HG02798 (cell line): ENCODE data around the gene KRTAP10-7.
"Not testable (repeated sequence)": the region's sequence is repeated elsewhere in the genome, so short reads cannot be mapped to it uniquely, and the experiment has no call there.

Experiments
- ATAC-seq: cut with Tn5 transposase; IDR thresholded peaks from one replicate; pipeline ENCODE4 v1.9.1; 2021; ENCODE audit warnings: mild to moderate bottlenecking; ENCODE audit not compliant: unreplicated experiment, poor library complexity

The KRTAP10-7 gene, protein sequence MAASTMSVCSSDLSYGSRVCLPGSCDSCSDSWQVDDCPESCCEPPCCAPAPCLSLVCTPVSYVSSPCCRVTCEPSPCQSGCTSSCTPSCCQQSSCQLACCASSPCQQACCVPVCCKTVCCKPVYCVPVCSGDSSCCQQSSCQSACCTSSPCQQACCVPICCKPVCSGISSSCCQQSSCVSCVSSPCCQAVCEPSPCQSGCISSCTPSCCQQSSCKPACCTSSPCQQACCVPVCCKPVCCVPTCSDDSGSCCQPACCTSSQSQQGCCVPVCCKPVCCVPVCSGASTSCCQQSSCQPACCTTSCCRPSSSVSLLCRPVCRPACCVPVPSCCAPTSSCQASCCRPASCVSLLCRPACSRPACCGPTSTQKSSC

DNA sequence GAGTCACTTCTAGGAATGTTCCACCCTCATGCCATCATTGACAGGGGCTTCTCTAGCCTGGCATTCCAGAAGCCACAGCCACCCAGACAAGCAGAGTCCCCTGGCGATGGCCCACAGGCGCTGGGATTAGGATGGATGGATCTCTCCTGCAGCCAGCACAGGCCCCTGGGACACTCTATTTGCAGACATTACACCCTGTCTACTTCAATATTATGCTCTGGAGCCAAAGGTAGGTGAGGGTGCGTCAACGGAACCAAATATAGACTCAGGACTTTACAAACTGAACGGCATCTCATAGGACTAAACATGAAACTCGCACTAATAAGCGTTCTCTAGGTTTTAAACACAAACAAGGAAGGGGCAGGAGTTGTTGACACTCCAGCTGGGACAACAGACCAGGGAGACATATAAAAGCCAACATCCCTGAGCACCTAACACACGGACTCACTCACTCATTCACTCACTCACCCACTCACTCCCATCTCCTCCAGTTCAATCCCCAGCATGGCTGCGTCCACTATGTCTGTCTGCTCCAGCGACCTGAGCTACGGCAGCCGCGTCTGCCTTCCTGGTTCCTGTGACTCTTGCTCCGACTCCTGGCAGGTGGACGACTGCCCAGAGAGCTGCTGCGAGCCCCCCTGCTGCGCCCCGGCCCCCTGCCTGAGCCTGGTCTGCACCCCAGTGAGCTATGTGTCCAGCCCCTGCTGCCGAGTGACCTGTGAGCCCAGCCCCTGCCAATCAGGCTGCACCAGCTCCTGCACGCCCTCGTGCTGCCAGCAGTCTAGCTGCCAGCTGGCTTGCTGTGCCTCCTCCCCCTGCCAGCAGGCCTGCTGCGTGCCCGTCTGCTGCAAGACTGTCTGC is at the start of gene KRTAP10-7:
TSS of gene KRTAP10-7 (plus strand) at position 480 of the 861 bp plus-strand sequence. CDS start at position 505, 25 bp downstream.
- ATAC-seq, result not testable (repeated sequence)

DNA sequence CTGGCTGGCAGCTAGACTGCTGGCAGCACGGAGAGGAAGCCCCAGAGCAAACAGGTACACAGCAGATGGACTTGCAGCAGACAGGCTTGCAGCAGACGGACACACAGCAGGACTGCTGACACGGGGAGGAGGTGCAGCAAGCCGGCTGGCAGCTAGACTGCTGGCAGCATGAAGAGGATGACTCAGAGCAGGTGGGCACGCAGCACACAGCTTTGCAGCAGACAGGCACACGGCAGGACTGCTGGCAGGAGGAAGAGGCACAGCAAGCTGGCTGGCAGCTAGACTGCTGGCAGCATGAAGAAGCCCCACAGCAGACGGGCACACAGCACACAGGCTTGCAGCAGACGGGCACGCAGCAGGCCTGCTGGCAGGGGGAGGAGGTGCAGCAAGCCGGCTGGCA is 49.6 kb upstream of the KRTAP10-7 start:
- no peak for ATAC-seq

DNA sequence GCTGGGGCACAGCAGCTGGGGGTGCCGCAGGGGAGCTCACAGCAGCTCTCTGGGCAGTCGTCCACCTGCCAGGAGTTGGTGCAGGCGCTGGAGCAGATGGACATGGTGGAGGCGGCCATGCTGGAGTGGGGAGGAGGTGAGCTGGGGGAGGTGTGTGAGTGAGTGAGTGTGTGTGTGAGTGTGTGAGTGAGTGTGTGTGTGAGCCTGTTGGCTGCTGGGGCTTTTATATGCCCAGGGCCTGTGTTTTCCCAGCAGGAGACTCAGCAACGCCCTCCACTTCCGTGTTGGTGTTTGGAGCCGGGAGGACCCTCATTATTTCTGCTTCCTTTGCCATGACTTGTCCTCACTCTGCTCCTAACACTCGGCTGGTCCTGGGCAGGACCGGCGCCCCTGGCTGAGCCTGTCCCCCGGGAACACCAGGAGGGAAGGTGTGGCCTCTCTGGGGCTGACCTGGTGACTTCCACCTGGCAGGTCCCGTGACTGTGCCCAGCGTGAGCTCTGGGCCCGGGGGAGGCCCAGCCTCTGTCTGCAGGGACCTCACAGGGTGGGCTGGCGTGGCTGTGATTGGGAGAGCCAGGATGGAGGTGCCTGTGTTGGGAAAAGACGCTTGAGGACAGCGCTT is 48.9 kb upstream of the KRTAP10-7 start, which contains the start of gene KRTAP10-2:
TSS of gene KRTAP10-2 (minus strand) at position 166 of the 622 bp plus-strand sequence. CDS start at position 119, 47 bp downstream.
- ATAC-seq, result no peak

DNA sequence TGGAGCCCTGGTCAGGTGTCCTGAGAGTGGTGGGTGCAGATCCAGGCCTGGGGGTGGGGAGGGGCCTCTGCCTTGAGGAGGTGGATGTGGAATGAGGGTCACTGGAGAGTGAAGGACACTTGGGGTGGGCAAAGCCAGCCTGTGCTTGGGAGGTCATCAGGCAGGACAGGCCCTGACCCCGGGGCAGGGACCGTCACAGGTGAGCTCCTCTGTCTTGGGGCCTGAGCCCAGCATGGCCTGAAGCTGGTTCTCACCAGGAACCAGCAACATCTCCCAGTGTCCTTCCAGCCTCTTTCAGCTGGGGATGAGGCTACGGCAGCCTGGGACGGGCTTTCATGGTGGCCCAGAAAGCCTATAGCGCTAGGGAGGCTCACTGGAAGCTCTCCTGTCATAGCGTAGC is 48.3 kb upstream of the KRTAP10-7 start:
- no peak for ATAC-seq

DNA sequence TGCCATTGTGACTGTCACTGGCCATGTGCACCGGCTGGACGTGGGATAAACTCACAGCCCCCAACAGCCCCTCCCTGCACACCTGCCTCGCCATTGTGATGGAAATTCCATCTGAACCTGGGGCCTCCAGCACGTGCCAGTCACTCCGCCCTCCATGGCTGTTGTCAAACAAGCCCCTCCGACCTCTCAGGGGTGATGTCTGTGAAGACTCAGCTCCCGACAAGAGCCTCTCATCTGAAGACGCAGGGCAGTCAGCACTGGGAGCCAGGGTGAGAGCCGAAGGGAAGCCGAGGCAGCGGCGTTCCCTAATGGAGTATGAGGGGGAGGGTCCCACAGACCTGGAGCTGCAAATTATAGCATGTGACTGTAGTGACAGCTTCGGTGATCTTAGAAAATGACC is 47.7 kb upstream of the KRTAP10-7 start:
- no peak for ATAC-seq

DNA sequence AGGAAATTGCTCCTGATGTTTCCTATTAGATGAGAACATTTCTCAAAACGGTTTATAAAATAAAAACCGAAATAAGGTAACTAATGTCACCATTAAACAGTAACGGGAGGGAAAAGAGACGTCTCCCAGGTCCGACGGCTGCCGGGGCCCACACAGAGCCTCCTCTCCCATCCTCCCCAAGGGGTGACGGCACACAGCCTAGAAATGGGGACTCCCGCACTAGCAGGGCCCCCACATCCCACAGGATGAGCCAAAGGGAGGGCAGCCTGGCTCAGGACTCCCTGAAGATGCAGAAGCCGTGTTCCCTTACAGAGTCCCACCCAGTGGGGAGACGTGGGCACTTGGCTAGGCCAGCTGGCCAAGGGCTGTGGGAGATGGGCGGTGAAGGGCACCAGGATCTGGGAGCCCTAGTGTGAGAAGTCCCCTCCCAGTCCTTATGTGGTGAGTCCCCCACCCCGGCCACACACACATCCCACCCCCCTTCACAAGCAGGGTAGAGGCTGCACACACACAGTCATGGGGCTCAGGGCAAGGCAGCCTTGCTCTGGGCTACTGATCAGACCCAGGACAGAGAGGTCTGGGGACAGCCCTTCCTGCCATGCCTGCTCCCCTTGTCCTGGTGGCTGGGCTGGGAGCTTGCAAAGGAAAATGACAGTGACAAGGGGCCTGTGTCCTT is 45.1 kb upstream of the KRTAP10-7 start:
- ATAC-seq, result no peak

DNA sequence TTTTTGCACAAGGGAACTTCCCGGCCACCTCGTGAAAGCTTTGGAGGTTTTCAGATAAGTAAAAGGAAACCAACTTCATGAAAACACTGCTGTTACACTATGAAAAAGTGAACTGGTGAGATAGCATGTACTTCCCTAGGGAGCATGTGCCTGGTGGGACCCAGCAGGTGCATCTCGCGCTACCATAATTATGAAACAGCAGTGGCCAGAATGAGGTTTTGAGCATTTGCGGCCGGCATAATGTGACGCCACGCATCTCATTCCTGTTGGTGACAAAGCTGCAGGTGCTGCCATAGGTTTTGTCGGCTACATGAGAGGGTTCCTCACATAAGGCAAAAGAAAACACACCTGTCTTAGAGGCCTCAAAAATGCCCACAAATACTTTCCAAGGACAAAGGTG is 43.5 kb upstream of the KRTAP10-7 start:
- no peak for ATAC-seq

DNA sequence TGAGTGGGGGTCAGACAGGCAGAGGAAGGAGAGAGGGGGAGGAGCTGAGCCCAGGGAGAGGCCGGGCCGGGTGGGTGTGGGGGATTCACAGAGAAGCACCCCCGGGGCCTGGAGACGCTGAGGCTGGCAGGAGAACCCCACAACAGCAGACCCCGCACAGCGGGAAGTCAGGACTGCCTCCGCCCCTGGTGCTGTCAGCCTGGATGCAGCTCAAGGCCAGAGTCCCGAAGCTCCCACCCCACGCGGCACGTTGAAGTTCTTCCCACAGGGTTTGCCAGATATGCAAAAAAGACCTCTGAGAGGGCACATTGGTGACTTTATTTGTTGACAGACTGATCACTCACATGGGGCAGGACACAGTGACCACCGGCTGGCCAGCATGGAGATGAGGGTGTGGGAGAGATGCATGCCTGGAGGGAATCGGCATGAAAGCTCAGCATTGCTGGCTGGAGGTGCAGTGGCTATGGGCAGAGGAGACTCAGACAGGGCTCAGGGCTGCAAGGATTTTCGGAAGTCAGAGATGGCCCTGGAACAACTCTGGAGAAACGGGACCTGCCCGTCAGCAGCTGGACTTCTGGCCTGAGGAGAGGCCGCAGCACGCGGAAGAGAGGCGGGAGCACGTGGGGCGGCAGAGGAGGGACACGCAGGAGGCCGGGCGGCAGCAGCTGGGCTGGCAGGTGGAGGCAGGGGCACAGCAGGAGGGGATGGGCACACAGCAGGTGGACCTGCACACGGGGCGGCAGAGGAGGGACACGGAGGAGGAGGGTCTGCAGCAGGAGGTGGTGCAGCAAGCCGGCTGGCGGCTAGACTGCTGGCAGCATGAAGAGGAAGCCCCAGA is 42.7 kb upstream of the KRTAP10-7 start:
- ATAC-seq, result no peak

DNA sequence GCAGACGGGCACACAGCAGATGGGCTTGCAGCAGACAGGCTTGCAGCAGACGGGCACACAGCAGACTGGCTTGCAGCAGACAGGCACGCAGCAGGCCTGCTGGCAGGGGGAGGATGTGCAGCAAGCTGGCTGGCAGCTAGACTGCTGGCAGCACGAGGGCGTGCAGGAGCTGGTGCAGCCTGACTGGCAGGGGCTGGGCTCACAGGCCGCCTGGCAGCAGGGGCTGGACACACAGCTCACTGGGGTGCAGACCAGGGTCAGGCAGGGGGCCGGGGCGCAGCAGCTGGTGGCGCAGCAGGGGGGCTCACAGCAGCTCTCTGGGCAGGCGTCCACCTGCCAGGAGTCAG is 42.1 kb upstream of the KRTAP10-7 start:
- ATAC-seq, result not testable (repeated sequence)

DNA sequence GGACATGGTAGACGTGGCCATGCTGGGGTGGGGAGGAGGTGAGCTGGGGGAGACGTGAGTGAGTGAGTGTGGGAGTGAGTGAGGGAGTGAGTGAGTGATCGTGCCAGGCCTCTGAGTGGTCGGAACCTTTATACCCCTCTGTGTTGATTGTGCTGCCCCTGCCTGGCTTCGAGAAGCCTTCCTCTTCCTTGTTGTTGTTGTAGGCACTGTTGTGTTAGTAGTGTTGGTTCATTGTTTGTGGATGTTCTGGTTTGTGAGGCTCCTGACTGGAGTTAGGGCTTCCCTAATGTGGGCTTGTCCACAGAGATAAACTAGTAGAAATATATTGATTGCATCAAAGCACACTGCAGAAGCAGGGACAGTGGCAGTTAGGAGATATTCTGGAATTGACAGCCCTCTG is 41.7 kb upstream of the KRTAP10-7 start, which contains the start of gene KRTAP10-3:
TSS of gene KRTAP10-3 (minus strand) at position 101 of the 400 bp plus-strand sequence. CDS start at position 21, 80 bp downstream.
- ATAC-seq, result no peak

DNA sequence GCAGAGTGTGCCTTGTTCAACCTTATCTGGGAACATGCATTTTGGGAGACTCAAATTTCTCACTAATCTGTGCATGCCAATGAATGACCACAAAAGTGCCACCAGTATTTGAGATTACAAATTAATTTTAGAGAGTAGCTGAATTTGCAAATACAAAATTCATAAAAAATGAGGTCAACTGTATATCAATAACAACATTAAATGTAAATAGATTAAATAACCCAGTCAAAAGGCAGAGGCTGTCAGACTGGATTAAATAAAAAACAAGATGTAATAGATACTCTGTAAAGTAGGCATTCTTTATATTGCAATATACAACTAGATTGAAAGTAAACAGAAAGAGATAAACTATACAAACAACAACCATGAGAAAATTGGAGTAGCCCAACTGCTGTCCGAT is 36.3 kb upstream of the KRTAP10-7 start:
- ATAC-seq, result no peak

DNA sequence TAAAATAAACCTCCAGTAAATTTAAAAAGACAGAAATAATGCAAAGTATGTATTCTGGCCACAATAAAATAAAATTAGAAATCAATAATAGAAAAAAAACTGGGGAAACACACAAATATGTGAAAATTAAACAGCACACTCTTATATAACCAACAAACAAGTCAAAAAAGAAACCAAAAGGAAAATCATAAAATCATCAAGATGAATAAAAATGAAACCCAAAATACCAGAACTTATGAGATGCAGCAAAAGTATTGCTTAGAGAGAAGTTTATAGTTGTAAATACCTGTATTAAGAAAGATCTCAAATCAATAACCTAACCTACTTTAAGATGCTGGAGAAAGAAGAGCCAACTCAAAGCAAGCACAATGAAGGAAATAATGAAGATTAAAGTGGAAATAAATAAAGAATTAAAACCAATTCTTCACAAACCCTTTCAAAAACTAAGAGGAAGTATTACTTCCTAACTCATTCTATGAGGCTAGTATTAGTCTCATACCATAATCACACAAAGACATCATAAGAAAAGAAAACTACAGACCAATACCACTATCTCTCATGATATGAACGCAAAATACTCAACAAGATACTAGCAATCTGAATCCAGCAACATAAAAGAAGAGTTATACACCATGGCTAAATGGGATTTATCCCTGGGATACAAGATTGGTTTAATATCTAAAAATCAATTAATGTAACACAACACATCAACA is 35.4 kb upstream of the KRTAP10-7 start:
- no peak for ATAC-seq

DNA sequence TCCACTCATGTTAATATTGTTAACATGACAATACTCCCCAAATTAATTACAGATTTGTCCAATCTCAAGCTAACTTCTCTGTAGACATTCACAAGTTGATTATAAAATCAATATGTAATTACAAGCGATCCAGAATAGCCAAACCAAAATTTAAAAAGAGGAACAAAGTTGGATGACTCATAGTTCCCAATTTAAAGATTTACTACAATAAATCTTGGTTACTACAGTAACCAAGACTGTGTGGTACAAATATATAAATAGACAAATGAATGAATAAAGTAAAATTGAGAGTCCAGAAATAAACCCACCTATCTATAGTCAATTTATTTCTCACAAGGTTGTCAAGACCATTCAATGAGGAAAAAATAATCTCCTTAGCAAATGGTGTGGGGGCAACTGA is 34.0 kb upstream of the KRTAP10-7 start:
- no peak for ATAC-seq

DNA sequence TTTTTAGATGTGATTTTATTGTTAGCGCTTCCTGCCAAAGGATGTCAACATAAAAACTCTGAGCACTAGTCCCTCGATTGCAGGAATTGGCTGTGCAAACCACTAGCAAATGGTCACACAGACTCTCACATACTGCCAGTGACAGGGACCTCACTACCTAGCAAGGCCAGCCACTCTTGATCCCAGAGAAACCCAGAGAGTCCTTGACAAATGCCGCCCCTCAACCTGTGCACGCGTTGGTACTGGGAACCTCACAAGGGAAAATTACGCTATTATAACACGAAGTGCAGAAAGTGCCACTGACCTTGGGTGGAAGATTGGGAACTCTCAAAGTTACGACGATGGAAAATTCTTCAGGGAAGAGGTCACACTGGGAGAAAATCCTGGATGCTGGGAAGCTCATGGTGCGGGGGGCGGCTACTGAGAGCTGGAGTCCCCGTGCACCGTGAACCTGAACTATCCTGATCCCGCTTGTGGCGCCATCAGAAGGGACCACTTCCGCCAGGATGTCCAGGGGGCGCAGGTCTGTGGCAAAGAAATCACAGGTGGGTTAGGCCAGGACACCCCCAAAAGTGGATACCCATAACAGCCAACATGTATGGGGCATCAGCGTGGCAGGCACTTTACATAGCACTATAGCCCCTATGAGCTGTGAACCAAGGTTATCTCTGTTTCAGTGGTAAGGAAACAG is 32.8 kb upstream of the KRTAP10-7 start:
- no peak for ATAC-seq

DNA sequence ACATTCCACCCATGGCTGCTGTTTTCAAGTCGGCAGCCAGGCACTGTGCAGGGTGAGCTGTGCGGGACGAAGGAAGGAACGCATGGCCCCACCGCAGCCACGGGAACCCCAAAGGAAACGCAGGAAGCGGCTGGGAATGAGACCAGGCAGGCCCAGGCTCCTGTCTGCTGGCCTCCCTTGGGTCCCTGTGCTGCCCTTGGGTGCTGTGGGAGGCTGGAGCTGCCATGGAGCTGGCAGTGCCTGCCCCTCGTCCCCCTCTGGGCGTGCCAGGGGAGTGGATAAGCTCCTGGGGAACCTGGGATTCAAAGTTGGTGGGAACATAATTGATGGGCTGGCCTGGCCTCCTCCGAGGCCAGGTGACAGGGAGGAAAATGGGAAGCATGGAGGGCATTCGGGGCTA is 32.1 kb upstream of the KRTAP10-7 start:
- no peak for ATAC-seq

DNA sequence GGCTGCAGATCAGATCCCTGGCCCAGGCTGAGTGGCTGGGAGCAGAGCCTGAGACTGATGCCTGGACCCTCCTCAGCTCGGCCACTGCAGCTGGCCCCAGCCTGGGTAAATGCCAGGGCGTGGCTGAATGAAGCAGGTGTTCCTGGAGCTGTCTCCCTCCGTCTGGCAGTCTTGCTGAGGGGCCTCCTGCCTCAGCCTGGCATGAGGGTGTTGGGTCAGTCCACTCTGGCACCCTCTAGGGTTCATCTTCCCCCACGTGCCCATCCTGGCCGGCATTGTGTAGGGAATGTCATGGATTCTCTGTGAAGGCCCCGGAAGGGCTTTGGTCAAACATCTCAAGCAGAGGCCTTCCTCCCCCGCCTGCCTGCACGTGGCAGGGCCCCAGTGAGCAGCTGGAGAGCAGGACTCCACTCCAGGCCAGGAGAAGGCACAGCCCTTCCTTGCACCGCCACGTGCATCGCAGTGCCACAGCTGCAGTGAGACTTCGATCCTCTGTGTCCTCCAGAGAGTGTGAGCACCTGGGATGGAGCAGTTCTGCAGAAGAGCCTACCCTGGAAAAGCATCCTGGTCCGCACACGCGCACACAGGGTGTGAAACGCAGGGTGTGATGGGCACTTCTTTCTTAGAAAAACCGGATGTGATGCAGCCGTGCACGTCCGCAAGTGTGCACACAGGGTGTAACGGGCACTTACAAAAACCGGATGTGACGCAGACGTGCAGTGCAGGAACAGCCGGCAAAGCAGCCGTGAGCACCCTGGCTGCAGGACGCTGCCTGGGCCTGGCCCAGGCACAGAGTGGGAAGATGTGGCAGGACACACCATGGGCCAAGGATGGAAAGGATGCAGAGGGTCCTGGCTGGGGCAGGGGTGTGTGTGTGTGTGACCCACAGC is 31.5 kb upstream of the KRTAP10-7 start:
- ATAC-seq, result no peak

DNA sequence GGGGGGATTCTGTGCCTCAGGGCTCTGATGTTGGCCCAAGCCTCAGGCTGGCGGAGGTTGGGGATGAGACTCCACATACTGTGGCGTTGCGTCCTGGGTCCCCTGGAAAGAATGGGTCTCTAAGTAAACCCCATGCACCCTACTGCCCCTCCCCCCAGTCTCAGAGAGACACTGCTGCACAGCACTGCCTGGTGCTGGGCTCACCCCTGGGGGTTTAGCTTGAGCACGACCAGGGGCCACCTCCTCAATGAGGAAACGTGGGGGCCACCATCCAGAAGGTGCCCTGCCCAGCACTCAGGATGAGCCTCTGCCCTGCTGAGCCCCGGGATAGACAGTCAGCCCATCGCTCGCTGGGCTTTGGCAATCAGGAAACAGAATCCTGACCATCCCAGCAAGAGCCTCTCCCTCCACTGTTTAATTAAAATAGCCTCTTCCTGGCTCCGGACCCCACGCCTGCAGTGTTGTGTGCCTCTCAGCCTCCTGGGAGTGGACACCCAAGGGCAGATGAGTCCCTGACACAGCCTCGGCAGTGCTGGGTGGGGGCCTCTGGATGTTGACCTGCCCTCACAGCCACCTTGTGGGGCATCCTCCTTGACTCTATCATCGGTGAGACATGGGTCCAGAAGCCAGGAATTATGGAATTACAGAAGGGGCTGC is 30.4 kb upstream of the KRTAP10-7 start:
- no peak for ATAC-seq
